Naive thymus-derived CD8-positive, alpha-beta T cell (primary cell): Measurements from ENCODE around the gene CDC42BPA. TPM values are rescaled to one million over a fixed set of nuclear protein-coding genes. Genes with fewer than 3 reads are reported as not detected.

Experiments
- ATAC-seq, 2 donors: fragments of 150-1000 bp; cut with Tn5 transposase in 1 of 2; sonication (Bioruptor Pico), chemical (Tn5 transposase) in 1 of 2; 1 replicate in 1 of 2; 2 replicates in 1 of 2; pipeline ENCODE4 v1.10.0; 2021; ENCODE audit warnings: mild to moderate bottlenecking in 2 of 2, moderate library complexity in 2 of 2
- POLR2A ChIA-PET: fragments of 350-600 bp; sonication (Branson Sonifier 250); formaldehyde crosslinking; loops from one replicate; lab custom pipeline; 2021; ENCODE audit warnings: antibody characterized with exemption; lab: Charles Lee
- DNase-seq, 10 donors: peaks; one replicate each; pipeline versions ENCODE4 v3.0.0 to v3.0.0-alpha.2; 2020 to 2022
- H3K27ac Mint-ChIP-seq, 10 donors: one replicate each; pipeline ENCODE4 v1.8.0; 2020 to 2022; ENCODE audit warnings: mild to moderate bottlenecking in 10 of 10, mixed read lengths in 10 of 10, moderate library complexity in 4 of 10, inconsistent platforms in 1 of 10
- H3K27me3 Mint-ChIP-seq, 5 donors: one replicate each; pipeline ENCODE4 v1.8.0; 2021 to 2022; ENCODE audit warnings: mixed read lengths in 5 of 5
- H3K36me3 Mint-ChIP-seq, 3 donors: one replicate each; pipeline ENCODE4 v1.8.0; 2020 to 2022; ENCODE audit warnings: mixed read lengths in 3 of 3, mild to moderate bottlenecking in 2 of 3, inconsistent platforms in 1 of 3
- H3K4me1 Mint-ChIP-seq, 4 donors: one replicate each; pipeline ENCODE4 v1.8.0; 2021 to 2022; ENCODE audit warnings: mixed read lengths in 4 of 4
- H3K4me3 Mint-ChIP-seq, 10 donors: one replicate each; pipeline ENCODE4 v1.8.0; 2020 to 2022; ENCODE audit warnings: mild to moderate bottlenecking in 10 of 10, mixed read lengths in 10 of 10, moderate library complexity in 6 of 10, inconsistent platforms in 1 of 10
- H3K9me3 Mint-ChIP-seq, 9 donors: one replicate each; pipeline ENCODE4 v1.8.0; 2020 to 2022; ENCODE audit warnings: mixed read lengths in 9 of 9, mild to moderate bottlenecking in 3 of 9, inconsistent platforms in 1 of 9, moderate library complexity in 1 of 9
- polyA plus RNA-seq, 3 donors: library from polyadenylated mRNA; unstranded; fragments of 300-500 nt; fragmentation: Illumina TruSeq; gene quantifications; one replicate each; pipeline ENCODE4 v1.2.3, GENCODE V29; 2021
- total RNA-seq, 8 experiments: library from RNA in 2 of 8; stranded (reverse) in 2 of 8; gene quantifications; one replicate each; pipeline ENCODE4 v1.2.3 and lab custom pipeline; 2021 to 2026

Gene CDC42BPA
- total and polyA plus RNA-seq, 5 experiments from 2014 or later, result 0.01 to 1.5 (median 0.18) TPM

- DNase-seq (no peak), ATAC-seq (no peak)
- peaks cover 0 to 14% (median 5%) of the 10 kb centered on the region in 9 donors for H3K9me3 Mint-ChIP-seq
- no peaks in the 10 kb centered on the region for H3K27me3 Mint-ChIP-seq
- no peak overlapping the region for H3K4me3 Mint-ChIP-seq
- H3K27ac Mint-ChIP-seq, result peak overlapping the region in 4 of 10 donors; percentile 15 to 80 (median 64)
- POLR2A ChIA-PET, result no interaction called here
- H3K36me3 Mint-ChIP-seq, result peaks cover 20 to 56% (median 29%) of the 10 kb centered on the region in 3 donors
- peaks cover 2 to 16% (median 12%) of the 10 kb centered on the region in 4 donors for H3K4me1 Mint-ChIP-seq
Observed at GRCh38 chr1:226972931-226973330, 345.4 kb downstream of the CDC42BPA start.

DNA sequence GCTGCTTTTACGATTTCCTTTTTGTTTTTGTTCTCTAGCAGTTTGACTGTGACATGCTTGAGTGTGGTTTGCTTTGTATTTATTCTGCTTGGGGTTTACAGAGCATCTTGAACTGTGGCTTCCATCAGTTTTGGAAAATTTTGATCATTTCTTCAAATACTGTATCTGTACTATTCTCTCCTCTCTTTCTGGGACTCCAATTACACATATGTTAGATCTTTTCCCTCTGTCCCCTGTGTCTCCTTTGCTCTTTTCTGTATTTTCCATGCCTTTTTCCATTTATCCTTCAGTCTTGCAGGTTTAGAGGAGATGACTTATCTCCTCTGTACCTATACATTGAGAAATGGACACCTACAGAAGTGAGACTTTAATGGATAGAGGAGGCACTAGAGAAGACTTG is 346.5 kb downstream of the CDC42BPA start:
- POLR2A ChIA-PET, result no interaction called here
- H3K36me3 Mint-ChIP-seq, result peaks cover 26 to 62% (median 39%) of the 10 kb centered on the region in 3 donors
- H3K4me3 Mint-ChIP-seq, result peak overlapping the region in 1 of 10 donors; percentile 14
- H3K4me1 Mint-ChIP-seq, result peaks cover 2 to 24% (median 16%) of the 10 kb centered on the region in 4 donors
- peaks cover 0 to 14% (median 5%) of the 10 kb centered on the region in 9 donors for H3K9me3 Mint-ChIP-seq
- no peak for ATAC-seq
- H3K27ac Mint-ChIP-seq, result peak overlapping the region in 5 of 10 donors; percentile 11 to 90 (median 78)
- H3K27me3 Mint-ChIP-seq, result no peaks in the 10 kb centered on the region
- DNase-seq, result no peak

- ATAC-seq (no peak), DNase-seq (no peak)
- Mint-ChIP-seq H3K27me3 (no peaks in the 10 kb centered on the region), H3K36me3 (peaks cover 26 to 82% (median 56%) of the 10 kb centered on the region in 3 donors), H3K4me3 (no peak overlapping the region), H3K27ac (peak overlapping the region in 1 of 10 donors; percentile 29), H3K9me3 (peaks cover 0 to 14% (median 5%) of the 10 kb centered on the region in 9 donors), H3K4me1 (peaks cover 10 to 25% (median 18%) of the 10 kb centered on the region in 4 donors)
- POLR2A ChIA-PET, result no interaction called here
Observed at GRCh38 chr1:226967665-226968064, 350.6 kb downstream of the CDC42BPA start.

GRCh38 chr1:226966683-226967082 is 351.6 kb downstream of the CDC42BPA start:
- DNase-seq (no peak), ATAC-seq (no peak)
- peaks cover 0 to 10% (median 3%) of the 10 kb centered on the region in 9 donors for H3K9me3 Mint-ChIP-seq
- POLR2A ChIA-PET, result no interaction called here
- peak overlapping the region in 2 of 10 donors; percentile 29 to 55 for H3K27ac Mint-ChIP-seq
- peak overlapping the region in 1 of 10 donors; percentile 38 for H3K4me3 Mint-ChIP-seq
- H3K4me1 Mint-ChIP-seq, result peaks cover 8 to 20% (median 13%) of the 10 kb centered on the region in 4 donors
- no peaks in the 10 kb centered on the region for H3K27me3 Mint-ChIP-seq
- peaks cover 22 to 75% (median 51%) of the 10 kb centered on the region in 3 donors for H3K36me3 Mint-ChIP-seq

DNA sequence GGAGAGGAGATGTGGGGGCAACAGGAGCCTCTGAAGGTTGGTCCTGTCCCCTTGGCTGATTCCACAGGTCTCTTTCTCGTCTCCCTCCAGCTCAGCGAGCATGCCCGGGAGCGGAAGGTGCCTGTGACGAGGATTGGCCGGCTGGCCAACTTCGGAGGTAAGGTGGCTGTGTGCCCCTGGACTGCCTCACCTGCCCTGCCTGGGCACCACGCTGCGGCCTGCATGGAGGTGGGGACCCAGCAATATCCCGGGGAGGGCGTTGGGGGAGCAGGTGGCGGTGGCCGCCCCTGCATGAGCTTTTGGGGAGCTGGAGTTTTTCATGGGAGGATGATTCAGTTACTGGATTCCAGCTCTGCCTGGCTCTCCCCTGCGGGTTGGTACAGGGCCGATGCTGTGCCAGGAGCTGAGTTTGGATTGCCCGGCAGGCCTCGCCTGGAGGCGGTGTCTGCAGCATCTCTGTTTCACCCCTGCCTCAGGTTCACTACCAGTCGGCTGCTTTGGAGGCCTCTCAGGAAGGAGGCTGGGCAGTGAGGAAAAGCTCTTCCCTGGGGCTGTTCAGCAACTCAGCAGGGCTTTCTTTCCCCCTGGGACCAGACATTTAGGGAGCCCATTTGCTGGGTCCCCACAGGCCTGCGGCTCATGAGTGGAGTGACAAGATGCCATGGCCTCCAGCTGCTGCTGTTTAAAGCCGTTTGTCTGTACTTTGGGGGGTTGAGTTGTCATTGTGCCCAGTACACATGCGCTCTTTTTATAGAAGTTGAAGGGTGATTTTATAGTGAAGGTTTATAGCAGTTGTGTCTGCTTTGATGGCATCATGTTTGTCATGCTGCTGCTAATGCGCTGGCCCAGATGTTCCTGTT is 352.5 kb downstream of the CDC42BPA start:
- Mint-ChIP-seq H3K27me3 (no peaks in the 10 kb centered on the region), H3K27ac (peak overlapping the region in 2 of 10 donors; percentile 29 to 43), H3K36me3 (peaks cover 20 to 72% (median 47%) of the 10 kb centered on the region in 3 donors)

GRCh38 chr1:226964611-226965486 is 353.4 kb downstream of the CDC42BPA start:
- H3K27me3 Mint-ChIP-seq, result no peaks in the 10 kb centered on the region
- peaks cover 0 to 8% (median 2%) of the 10 kb centered on the region in 9 donors for H3K9me3 Mint-ChIP-seq
- no peak for DNase-seq
- POLR2A ChIA-PET, result interaction anchor here (0.5 kb wide), 1 partner anchor 119 kb away, joined by 3 read pairs; no protein-coding TSS in a partner anchor
- no peak overlapping the region for H3K4me3 Mint-ChIP-seq
- H3K4me1 Mint-ChIP-seq, result peaks cover 8 to 21% (median 14%) of the 10 kb centered on the region in 4 donors
- no peak overlapping the region for H3K27ac Mint-ChIP-seq
- no peak for ATAC-seq
- H3K36me3 Mint-ChIP-seq, result peaks cover 20 to 63% (median 43%) of the 10 kb centered on the region in 3 donors

More for the DNA sequence above, 352.5 kb downstream of the CDC42BPA start:
- peaks cover 0 to 8% (median 2%) of the 10 kb centered on the region in 9 donors for H3K9me3 Mint-ChIP-seq
- DNase-seq, result no peak
- H3K4me3 Mint-ChIP-seq, result no peak overlapping the region
- POLR2A ChIA-PET, result no interaction called here
- H3K4me1 Mint-ChIP-seq, result peaks cover 8 to 21% (median 13%) of the 10 kb centered on the region in 4 donors
- ATAC-seq, result no peak

- Mint-ChIP-seq H3K36me3 (peaks cover 15 to 55% (median 35%) of the 10 kb centered on the region in 3 donors), H3K27ac (peak overlapping the region in 3 of 10 donors; percentile 37 to 75 (median 52)), H3K27me3 (no peaks in the 10 kb centered on the region), H3K9me3 (peaks cover 0 to 4% (median 0%) of the 10 kb centered on the region in 9 donors), H3K4me3 (no peak overlapping the region), H3K4me1 (peaks cover 16 to 24% (median 21%) of the 10 kb centered on the region in 4 donors)
- ATAC-seq, result no peak
- DNase-seq, result no peak
- POLR2A ChIA-PET, result no interaction called here
Observed at GRCh38 chr1:226964068-226964425, 354.2 kb downstream of the CDC42BPA start.

DNA sequence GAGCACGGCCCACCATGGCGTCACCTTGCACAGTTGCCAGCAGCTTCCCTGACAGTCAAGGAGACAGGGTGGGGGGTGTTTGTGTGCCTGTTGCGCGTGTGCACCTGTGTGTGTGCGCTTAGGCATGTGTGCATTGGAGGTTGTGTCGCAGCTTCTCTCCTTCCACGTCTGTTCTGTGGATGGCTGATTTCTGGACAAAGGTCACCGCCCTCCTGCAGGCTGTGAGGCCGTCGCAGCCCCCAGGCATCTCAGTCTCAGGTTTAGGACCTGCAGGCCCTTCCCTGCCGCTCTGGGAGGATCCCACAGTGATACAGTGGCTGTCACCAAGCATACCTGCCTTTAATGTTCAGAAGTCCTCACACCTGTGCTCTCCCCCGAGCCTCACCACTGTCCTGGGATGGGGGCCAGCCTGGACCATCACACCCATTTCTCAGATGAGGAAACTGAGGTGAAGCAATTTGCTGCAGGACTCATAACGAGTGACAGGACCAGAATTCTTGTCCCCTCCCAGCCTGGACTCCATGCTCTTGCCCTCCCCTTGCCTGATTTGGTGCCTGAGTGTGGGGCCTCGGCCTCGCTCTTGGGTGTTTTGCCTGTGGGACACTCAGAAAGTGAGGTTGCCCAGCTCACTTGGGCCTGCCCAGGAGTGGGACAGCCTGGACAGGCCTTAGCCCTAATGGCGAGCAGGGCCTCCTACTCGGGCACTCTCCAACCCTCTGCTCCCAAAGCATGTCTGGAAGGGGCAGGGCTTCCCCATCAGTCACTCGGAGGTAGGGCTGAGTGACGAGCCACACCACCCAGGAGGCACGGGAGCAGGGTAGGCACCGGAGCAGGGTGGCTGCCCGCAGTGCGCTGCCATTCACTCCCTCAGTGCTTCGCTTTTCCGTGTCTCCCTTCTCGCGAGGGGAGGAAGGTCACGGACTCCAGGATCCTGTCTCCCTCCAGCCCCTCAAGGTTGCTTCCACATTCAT is 355.6 kb downstream of the CDC42BPA start:
- Mint-ChIP-seq H3K4me1 (peaks cover 28 to 32% (median 29%) of the 10 kb centered on the region in 4 donors), H3K36me3 (peaks cover 6 to 43% (median 30%) of the 10 kb centered on the region in 3 donors), H3K27me3 (no peaks in the 10 kb centered on the region), H3K9me3 (peaks cover 0 to 3% (median 0%) of the 10 kb centered on the region in 9 donors), H3K4me3 (no peak overlapping the region), H3K27ac (peak overlapping the region in 1 of 10 donors; percentile 36)
- ATAC-seq (no peak), DNase-seq (no peak)
- POLR2A ChIA-PET, result no interaction called here

GRCh38 chr1:226960944-226961765 is 357.1 kb downstream of the CDC42BPA start:
- POLR2A ChIA-PET, result no interaction called here
- ATAC-seq (no peak), DNase-seq (no peak)
- peaks cover 0 to 3% (median 0%) of the 10 kb centered on the region in 9 donors for H3K9me3 Mint-ChIP-seq
- no peak overlapping the region for H3K27ac Mint-ChIP-seq
- no peak overlapping the region for H3K4me3 Mint-ChIP-seq
- no peaks in the 10 kb centered on the region for H3K27me3 Mint-ChIP-seq
- peaks cover 0 to 29% (median 16%) of the 10 kb centered on the region in 3 donors for H3K36me3 Mint-ChIP-seq
- peaks cover 24 to 35% (median 34%) of the 10 kb centered on the region in 4 donors for H3K4me1 Mint-ChIP-seq

- peaks cover 23 to 35% (median 35%) of the 10 kb centered on the region in 4 donors for H3K4me1 Mint-ChIP-seq
- ATAC-seq, result no peak
- H3K27ac Mint-ChIP-seq, result no peak overlapping the region
- POLR2A ChIA-PET, result no interaction called here
- no peak for DNase-seq
- H3K4me3 Mint-ChIP-seq, result no peak overlapping the region
- H3K9me3 Mint-ChIP-seq, result peaks cover 0 to 3% (median 0%) of the 10 kb centered on the region in 9 donors
- peaks cover 0 to 20% (median 11%) of the 10 kb centered on the region in 3 donors for H3K36me3 Mint-ChIP-seq
- no peaks in the 10 kb centered on the region for H3K27me3 Mint-ChIP-seq
Observed at GRCh38 chr1:226960256-226960655, 358.0 kb downstream of the CDC42BPA start.

GRCh38 chr1:226958300-226958699 is 360.0 kb downstream of the CDC42BPA start:
- H3K4me1 Mint-ChIP-seq, result peaks cover 26 to 53% (median 47%) of the 10 kb centered on the region in 4 donors
- peaks cover 0 to 3% (median 0%) of the 10 kb centered on the region in 9 donors for H3K9me3 Mint-ChIP-seq
- POLR2A ChIA-PET, result no interaction called here
- no peak overlapping the region for H3K4me3 Mint-ChIP-seq
- peaks cover 0 to 6% (median 6%) of the 10 kb centered on the region in 3 donors for H3K36me3 Mint-ChIP-seq
- H3K27ac Mint-ChIP-seq, result peak overlapping the region in 3 of 10 donors; percentile 19 to 33 (median 22)
- DNase-seq (no peak), ATAC-seq (no peak)
- no peaks in the 10 kb centered on the region for H3K27me3 Mint-ChIP-seq
